ENCODE results near the gene GPN3. TPM values are rescaled to one million over a fixed set of nuclear protein-coding genes. Genes with fewer than 3 reads are reported as not detected.
A peak's percentile ranks its signal among the peaks of the same experiment; 100 is the strongest.

GPN3 gene
- total RNA-seq (2022) (35.0 and 39.0 TPM in 2 replicates), Bru-seq, nascent RNA (percentile 60 among the genes with signal in this experiment), BruChase-seq, experiment 1, labeled RNA remaining after a 2-hour chase (percentile 68 among the genes with signal in this experiment), BruChase-seq, experiment 2, labeled RNA remaining after a 6-hour chase (percentile 79 among the genes with signal in this experiment)
- long read RNA-seq, transcript GPN3-201 (8 exons, 1,468 nt): major isoform, 108 of 123 reads
- long read RNA-seq, partial matches to known transcripts: 3 of 123 reads
- long read RNA-seq, other reads (novel, unspliced or antisense): 11 of 123 reads

GRCh38 chr12:110468214-110469048 lies at the start of gene GPN3, which contains the start of gene FAM216A:
GPN3 (minus strand) TSS chr12:110468257; CDS start chr12:110468203, 54 bp downstream.
FAM216A (plus strand) TSS chr12:110468845; CDS start chr12:110468876, 31 bp downstream.
- intact Hi-C loops (cut with micrococcal nuclease; ENCODE audit: unreplicated experiment): loop anchor here (1.0 to 10.0 kb wide), 4 partner anchors 18 to 216 kb away; partner anchors contain the start of genes ARPC3, HVCN1, RAD9B and VPS29
- Histone ChIP-seq H3K4me3 (ENCODE audit: low read depth, low read length) (peak within 1 kb of the TSS; percentile 62), H3K9me3 (no peaks in the 10 kb centered on the region), H3K36me3 (ENCODE audit: control insufficient read depth, insufficient read depth, low read length) (no peaks in the 10 kb centered on the region; the same call in 1 of the 2 replicates), H3K27me3 (replicated peaks; ENCODE audit: control insufficient read depth, insufficient read depth, low read length) (no peaks in the 10 kb centered on the region), H3K4me1 (no peaks in the 10 kb centered on the region)
- Mint-ChIP-seq H3K27me3 (ENCODE audit: insufficient read depth, unreplicated experiment) (no peaks in the 10 kb centered on the region), H3K4me3 (ENCODE audit: unreplicated experiment) (peak within 1 kb of the TSS; percentile 82), H3K9me3 (ENCODE audit: unreplicated experiment) (no peaks in the 10 kb centered on the region), H3K36me3 (ENCODE audit: insufficient read depth, unreplicated experiment) (peaks cover 33% of the 10 kb centered on the region), H3K27ac (ENCODE audit: unreplicated experiment) (peak within 1 kb of the TSS; percentile 94), H3K4me1 (ENCODE audit: low read depth, unreplicated experiment) (no peaks in the 10 kb centered on the region)
- CTCF ChIA-PET: interaction anchor here (0.6 to 2.3 kb wide), 10 partner anchors 18 to 154 kb away, joined by 3 to 54 read pairs (median 6); partner anchors contain the start of genes ARPC3, RAD9B and VPS29
- POLR2A ChIA-PET: interaction anchor here (0.5 to 2.3 kb wide), 12 partner anchors 15 to 428 kb away, joined by 3 to 36 read pairs (median 4); partner anchors contain the start of genes ARPC3, RAD9B and VPS29
- no peak for TF ChIP-seq CTCF (IDR thresholded peaks at IDR 0.05; ENCODE audit: insufficient read depth in 1 of 2, low read depth in 1 of 2, low read length in 1 of 2, severe bottlenecking in 1 of 2, unreplicated experiment in 1 of 2)
- no TSS peak for BruUV-seq (replicated peaks)
- DNase-seq: peak; percentile 97 to 98

- no peak for TF ChIP-seq CTCF (IDR thresholded peaks at IDR 0.05; ENCODE audit: insufficient read depth in 1 of 2, low read depth in 1 of 2, low read length in 1 of 2, severe bottlenecking in 1 of 2, unreplicated experiment in 1 of 2)
- H3K27me3 Mint-ChIP-seq (ENCODE audit: insufficient read depth, unreplicated experiment): no peaks in the 10 kb centered on the region
- H3K9me3 ChIP-seq: no peaks in the 10 kb centered on the region
- no peaks in the 10 kb centered on the region for H3K36me3 ChIP-seq (ENCODE audit: control insufficient read depth, insufficient read depth, low read length)
- H3K4me1 Mint-ChIP-seq (ENCODE audit: low read depth, unreplicated experiment): no peaks in the 10 kb centered on the region
- DNase-seq: no peak
- no peak overlapping the region for H3K4me3 ChIP-seq (ENCODE audit: low read depth, low read length)
- BruUV-seq (replicated peaks): no TSS peak
- no peaks in the 10 kb centered on the region for H3K36me3 Mint-ChIP-seq (ENCODE audit: insufficient read depth, unreplicated experiment)
- H3K27me3 ChIP-seq (replicated peaks; ENCODE audit: control insufficient read depth, insufficient read depth, low read length): no peaks in the 10 kb centered on the region
- ChIA-PET POLR2A (no interaction called here), CTCF (no interaction called here)
- intact Hi-C loops (cut with micrococcal nuclease; ENCODE audit: unreplicated experiment): no loop called here
- no peak overlapping the region for H3K27ac Mint-ChIP-seq (ENCODE audit: unreplicated experiment)
- H3K4me3 Mint-ChIP-seq (ENCODE audit: unreplicated experiment): no peak overlapping the region
- H3K9me3 Mint-ChIP-seq (ENCODE audit: unreplicated experiment): no peaks in the 10 kb centered on the region
- no peaks in the 10 kb centered on the region for H3K4me1 ChIP-seq
Measured at GRCh38 chr12:110516995-110517394, 48.9 kb upstream of the GPN3 start.

GRCh38 chr12:110514363-110514762 lies 46.3 kb upstream of the GPN3 start:
- H3K4me3 ChIP-seq (ENCODE audit: low read depth, low read length): no peak overlapping the region
- H3K4me1 Mint-ChIP-seq (ENCODE audit: low read depth, unreplicated experiment): no peaks in the 10 kb centered on the region
- no peak overlapping the region for H3K4me3 Mint-ChIP-seq (ENCODE audit: unreplicated experiment)
- no peaks in the 10 kb centered on the region for H3K9me3 ChIP-seq
- intact Hi-C loops (cut with micrococcal nuclease; ENCODE audit: unreplicated experiment): loop anchor here (5.0 kb wide), 1 partner anchor 183 kb away; no protein-coding TSS in a partner anchor
- H3K27me3 ChIP-seq (replicated peaks; ENCODE audit: control insufficient read depth, insufficient read depth, low read length): no peaks in the 10 kb centered on the region
- no peaks in the 10 kb centered on the region for H3K4me1 ChIP-seq
- no TSS peak for BruUV-seq (replicated peaks)
- H3K36me3 Mint-ChIP-seq (ENCODE audit: insufficient read depth, unreplicated experiment): no peaks in the 10 kb centered on the region
- H3K36me3 ChIP-seq (ENCODE audit: control insufficient read depth, insufficient read depth, low read length): no peaks in the 10 kb centered on the region
- no peaks in the 10 kb centered on the region for H3K27me3 Mint-ChIP-seq (ENCODE audit: insufficient read depth, unreplicated experiment)
- ChIA-PET CTCF (no interaction called here), POLR2A (no interaction called here)
- no peaks in the 10 kb centered on the region for H3K9me3 Mint-ChIP-seq (ENCODE audit: unreplicated experiment)
- no peak overlapping the region for H3K27ac Mint-ChIP-seq (ENCODE audit: unreplicated experiment)
- TF ChIP-seq CTCF (IDR thresholded peaks at IDR 0.05; ENCODE audit: insufficient read depth in 1 of 2, low read depth in 1 of 2, low read length in 1 of 2, severe bottlenecking in 1 of 2, unreplicated experiment in 1 of 2): no peak
- no peak for DNase-seq

All from Caco-2 (cell line).